ENCODE measurements around the gene TSPAN10. TPM values are rescaled to one million over a fixed set of nuclear protein-coding genes. Genes with fewer than 3 reads are reported as not detected.
A peak's percentile ranks its signal among the peaks of the same experiment; 100 is the strongest.

Gene TSPAN10
- total RNA-seq, 1 donor from 2014 or later: 1.8 TPM

DNA sequence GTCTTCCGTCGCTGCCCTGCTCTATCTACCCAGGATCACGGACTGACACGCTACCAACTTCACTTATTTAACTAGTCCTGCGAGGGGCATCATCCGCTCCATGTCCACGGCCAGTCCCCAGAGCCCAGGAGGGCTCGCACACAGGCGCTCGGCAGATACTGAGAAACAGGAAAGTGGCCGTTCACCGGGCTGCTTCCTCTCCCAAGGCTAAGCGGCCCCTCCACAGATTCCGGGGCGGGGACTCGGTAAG lies 29.0 kb downstream of the TSPAN10 start:
- peaks cover 2% of the 10 kb centered on the region for H3K36me3 Mint-ChIP-seq (ENCODE audit: low read depth)
- H3K27ac Mint-ChIP-seq (ENCODE audit: unreplicated experiment): peak overlapping the region; percentile 74
- TF ChIP-seq, protein P1, sequence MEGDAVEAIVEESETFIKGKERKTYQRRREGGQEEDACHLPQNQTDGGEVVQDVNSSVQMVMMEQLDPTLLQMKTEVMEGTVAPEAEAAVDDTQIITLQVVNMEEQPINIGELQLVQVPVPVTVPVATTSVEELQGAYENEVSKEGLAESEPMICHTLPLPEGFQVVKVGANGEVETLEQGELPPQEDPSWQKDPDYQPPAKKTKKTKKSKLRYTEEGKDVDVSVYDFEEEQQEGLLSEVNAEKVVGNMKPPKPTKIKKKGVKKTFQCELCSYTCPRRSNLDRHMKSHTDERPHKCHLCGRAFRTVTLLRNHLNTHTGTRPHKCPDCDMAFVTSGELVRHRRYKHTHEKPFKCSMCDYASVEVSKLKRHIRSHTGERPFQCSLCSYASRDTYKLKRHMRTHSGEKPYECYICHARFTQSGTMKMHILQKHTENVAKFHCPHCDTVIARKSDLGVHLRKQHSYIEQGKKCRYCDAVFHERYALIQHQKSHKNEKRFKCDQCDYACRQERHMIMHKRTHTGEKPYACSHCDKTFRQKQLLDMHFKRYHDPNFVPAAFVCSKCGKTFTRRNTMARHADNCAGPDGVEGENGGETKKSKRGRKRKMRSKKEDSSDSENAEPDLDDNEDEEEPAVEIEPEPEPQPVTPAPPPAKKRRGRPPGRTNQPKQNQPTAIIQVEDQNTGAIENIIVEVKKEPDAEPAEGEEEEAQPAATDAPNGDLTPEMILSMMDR (IDR thresholded peaks at IDR 0.05): no peak
- peak overlapping the region; percentile 94 for H3K4me3 Mint-ChIP-seq (ENCODE audit: unreplicated experiment)
- H3K9me3 Mint-ChIP-seq (ENCODE audit: low read depth): no peaks in the 10 kb centered on the region
- peak; percentile 61 for DNase-seq (ENCODE audit: low spot score)
- H3K27me3 Mint-ChIP-seq (ENCODE audit: low read depth): no peaks in the 10 kb centered on the region
- H3K4me1 Mint-ChIP-seq (ENCODE audit: low read depth): peaks cover 26% of the 10 kb centered on the region

DNA sequence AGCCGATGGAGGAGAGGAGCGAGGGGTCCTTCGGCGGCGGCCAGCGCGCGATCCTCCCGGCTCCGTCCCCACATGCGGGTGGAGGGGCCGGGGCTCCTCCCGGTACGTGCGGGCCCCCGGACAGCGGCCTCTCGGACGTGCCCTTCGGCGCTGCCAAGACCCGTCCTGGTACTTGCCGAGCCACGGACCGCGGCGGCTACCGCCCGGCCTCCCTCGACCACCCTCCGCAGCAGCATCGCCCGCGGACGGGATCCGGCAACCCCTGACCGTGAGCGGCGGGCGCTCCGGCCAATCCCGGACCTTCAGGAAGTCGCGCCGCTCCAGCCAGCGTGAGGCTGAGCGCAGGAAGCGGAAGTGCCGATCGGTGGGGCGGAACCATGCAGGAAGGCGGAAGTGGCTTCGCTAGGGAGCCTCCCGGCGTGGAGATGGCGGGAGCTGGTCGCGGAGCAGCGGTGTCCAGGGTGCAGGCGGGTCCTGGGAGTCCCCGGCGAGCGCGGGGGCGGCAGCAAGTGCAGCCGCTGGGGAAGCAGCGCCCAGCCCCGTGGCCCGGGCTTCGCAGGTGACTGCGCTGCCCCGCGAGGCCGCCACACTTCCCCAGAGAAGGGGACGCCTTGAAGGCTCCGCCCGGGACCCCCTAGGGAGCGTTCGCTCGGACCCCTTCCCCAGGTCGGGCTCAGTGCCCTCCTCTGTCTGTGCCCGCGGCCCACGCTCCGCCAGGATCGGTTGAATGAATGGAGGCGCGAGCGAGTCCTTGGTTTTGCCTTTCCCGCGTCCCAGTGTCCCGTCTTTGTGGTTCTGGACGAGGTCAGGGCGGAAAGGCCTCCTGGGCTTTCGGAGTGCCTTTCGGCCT lies 29.6 kb downstream of the TSPAN10 start, which contains the start of the genes CCDC137 and OXLD1:
Gene CCDC137, plus strand, starts transcription at position 396 of the 850 bp plus-strand sequence. Its CDS starts 30 bp downstream, at position 426.
Gene OXLD1, minus strand, starts transcription at position 264 of the 850 bp plus-strand sequence. Its CDS starts 28 bp downstream, at position 236.
- H3K4me1 Mint-ChIP-seq (ENCODE audit: low read depth): peaks cover 26% of the 10 kb centered on the region
- peaks cover 3% of the 10 kb centered on the region for H3K36me3 Mint-ChIP-seq (ENCODE audit: low read depth)
- H3K4me3 Mint-ChIP-seq (ENCODE audit: unreplicated experiment): peak within 1 kb of the TSS; percentile 94
- TF ChIP-seq, protein P1 (IDR thresholded peaks at IDR 0.05): no peak
- peak; percentile 99 for DNase-seq (ENCODE audit: low spot score)
- no peaks in the 10 kb centered on the region for H3K9me3 Mint-ChIP-seq (ENCODE audit: low read depth)
- H3K27ac Mint-ChIP-seq (ENCODE audit: unreplicated experiment): peak within 1 kb of the TSS; percentile 77
- no peaks in the 10 kb centered on the region for H3K27me3 Mint-ChIP-seq (ENCODE audit: low read depth)

DNA sequence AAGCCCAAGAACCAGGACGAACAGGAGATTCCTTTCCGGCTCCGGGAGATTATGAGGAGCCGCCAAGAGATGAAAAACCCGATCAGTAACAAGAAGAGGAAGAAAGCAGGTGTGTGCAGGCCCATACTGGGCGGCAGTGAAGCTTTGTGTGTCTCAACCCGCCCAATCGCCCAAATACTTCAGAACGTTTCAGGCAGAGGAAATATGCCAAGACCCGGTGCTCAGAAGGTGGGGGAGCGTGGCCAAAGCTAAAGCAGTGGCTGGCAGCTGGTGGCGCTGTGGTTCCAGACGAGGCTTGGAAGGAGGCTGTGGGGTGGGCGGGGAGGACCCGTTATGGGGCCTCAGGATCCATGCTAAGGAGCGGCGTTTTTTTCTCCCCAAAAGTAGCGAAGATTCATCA lies 30.8 kb downstream of the TSPAN10 start:
- Mint-ChIP-seq H3K36me3 (ENCODE audit: low read depth) (peaks cover 3% of the 10 kb centered on the region), H3K4me1 (ENCODE audit: low read depth) (peaks cover 26% of the 10 kb centered on the region), H3K4me3 (ENCODE audit: unreplicated experiment) (peak overlapping the region; percentile 94), H3K9me3 (ENCODE audit: low read depth) (no peaks in the 10 kb centered on the region), H3K27ac (ENCODE audit: unreplicated experiment) (peak overlapping the region; percentile 59), H3K27me3 (ENCODE audit: low read depth) (no peaks in the 10 kb centered on the region)
- no peak for DNase-seq (ENCODE audit: low spot score)
- TF ChIP-seq, protein P1 (IDR thresholded peaks at IDR 0.05): peak; percentile 14

DNA sequence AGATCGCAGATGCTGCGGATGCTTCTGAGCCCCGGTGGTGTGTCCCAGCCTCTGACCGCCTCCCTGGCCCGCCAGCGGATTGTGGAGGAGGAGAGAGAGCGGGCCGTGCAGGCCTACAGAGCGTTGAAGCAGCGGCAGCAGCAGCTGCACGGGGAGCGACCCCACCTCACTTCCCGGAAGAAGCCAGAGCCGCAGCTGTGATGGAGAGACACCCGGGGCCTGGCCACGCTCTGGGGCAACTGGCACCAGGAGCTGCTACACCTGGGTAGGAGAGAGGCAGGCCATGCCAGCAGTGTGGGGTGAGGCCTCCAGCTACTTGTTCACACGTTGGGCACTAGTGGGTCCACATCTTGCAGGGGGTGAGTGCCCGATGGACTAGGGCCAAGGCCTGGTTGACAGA lies 35.5 kb downstream of the TSPAN10 start:
- Mint-ChIP-seq H3K27ac (ENCODE audit: unreplicated experiment) (no peak overlapping the region), H3K9me3 (ENCODE audit: low read depth) (no peaks in the 10 kb centered on the region), H3K4me3 (ENCODE audit: unreplicated experiment) (no peak overlapping the region), H3K36me3 (ENCODE audit: low read depth) (peaks cover 6% of the 10 kb centered on the region), H3K4me1 (ENCODE audit: low read depth) (peaks cover 15% of the 10 kb centered on the region), H3K27me3 (ENCODE audit: low read depth) (no peaks in the 10 kb centered on the region)
- peak; percentile 90 for DNase-seq (ENCODE audit: low spot score)
- TF ChIP-seq, protein P1 (IDR thresholded peaks at IDR 0.05): no peak

DNA sequence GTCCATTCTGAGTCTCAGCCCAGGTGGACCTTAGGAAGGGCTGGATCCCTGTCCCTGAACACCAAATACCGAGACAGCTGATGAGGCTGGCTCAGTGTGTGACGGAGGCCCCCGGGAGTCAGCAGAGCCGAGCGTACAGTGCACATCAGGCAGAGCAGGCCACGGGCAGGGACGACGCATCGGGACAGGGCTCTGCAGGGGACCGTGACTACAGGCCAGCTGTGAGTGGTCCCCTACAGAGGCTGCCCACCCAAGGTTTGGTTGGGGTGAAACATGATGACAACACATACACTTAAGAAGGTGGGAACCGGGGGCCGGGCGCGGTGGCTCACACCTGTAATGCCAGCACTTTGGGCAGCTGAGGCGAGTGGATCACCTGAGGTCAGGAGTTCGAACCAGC lies 36.0 kb downstream of the TSPAN10 start:
- DNase-seq (ENCODE audit: low spot score): no peak
- Mint-ChIP-seq H3K4me1 (ENCODE audit: low read depth) (peaks cover 10% of the 10 kb centered on the region), H3K9me3 (ENCODE audit: low read depth) (no peaks in the 10 kb centered on the region), H3K27ac (ENCODE audit: unreplicated experiment) (no peak overlapping the region), H3K4me3 (ENCODE audit: unreplicated experiment) (no peak overlapping the region), H3K36me3 (ENCODE audit: low read depth) (peaks cover 6% of the 10 kb centered on the region), H3K27me3 (ENCODE audit: low read depth) (no peaks in the 10 kb centered on the region)
- TF ChIP-seq, protein P1 (IDR thresholded peaks at IDR 0.05): no peak
